Smooth muscle cell (in vitro differentiated cells): Measurements from ENCODE around the gene PDE4D. TPM values are rescaled to one million over a fixed set of nuclear protein-coding genes. Genes with fewer than 3 reads are reported as not detected.

Experiments used
- DNase-seq: peaks from one replicate; lab custom pipeline; 2025; ENCODE audit not compliant: unreplicated experiment; lab: John Stamatoyannopoulos, UW
- H2AFZ ChIP-seq: fragments of 200-600 bp; sonication (generic); 2 replicates; pipeline ENCODE4 v1.6.0; 2016; ENCODE audit warnings: antibody characterized with exemption, low read depth, mild to moderate bottlenecking
- H3F3A ChIP-seq: fragments of 200-600 bp; sonication (generic); 2 replicates; pipeline ENCODE4 v1.6.0; 2017; ENCODE audit warnings: antibody characterized with exemption, low read depth
- H3K27ac ChIP-seq: fragments of 200-600 bp; sonication (generic); 2 replicates; pipeline ENCODE4 v1.5.1; 2016; ENCODE audit warnings: low read depth, mild to moderate bottlenecking
- H3K27me3 ChIP-seq: fragments of 200-600 bp; sonication (generic); 2 replicates; pipeline ENCODE4 v1.6.1; 2016; ENCODE audit warnings: low read depth, mild to moderate bottlenecking
- H3K36me3 ChIP-seq: fragments of 200-600 bp; sonication (generic); 2 replicates; pipeline ENCODE4 v1.5.1; 2016; ENCODE audit warnings: low read depth
- H3K4me1 ChIP-seq: fragments of 200-600 bp; sonication (generic); 2 replicates; pipeline ENCODE4 v1.5.1; 2016; ENCODE audit warnings: low read depth
- H3K4me2 ChIP-seq: fragments of 200-600 bp; sonication (generic); 2 replicates; pipeline ENCODE4 v1.6.0; 2016; ENCODE audit warnings: mild to moderate bottlenecking
- H3K4me3 ChIP-seq: fragments of 200-600 bp; sonication (generic); 2 replicates; pipeline ENCODE4 v1.5.1; 2016; ENCODE audit warnings: mild to moderate bottlenecking
- H3K79me2 ChIP-seq: fragments of 200-600 bp; sonication (generic); 2 replicates; pipeline ENCODE4 v1.6.0; 2016; ENCODE audit warnings: low read depth, mild to moderate bottlenecking
- H3K9ac ChIP-seq: fragments of 200-600 bp; sonication (generic); 2 replicates; pipeline ENCODE4 v1.6.0; 2016; ENCODE audit warnings: low read depth
- H3K9me3 ChIP-seq: fragments of 200-600 bp; sonication (generic); replicated peaks from 2 replicates; pipeline ENCODE4 v1.5.1; 2016; ENCODE audit warnings: low read depth
- H4K20me1 ChIP-seq: fragments of 200-600 bp; sonication (generic); 2 replicates; pipeline ENCODE4 v1.6.0; 2016; ENCODE audit warnings: low read depth
- CTCF ChIP-seq: fragments of 200-600 bp; sonication (generic); IDR thresholded peaks from 2 replicates; pipeline ENCODE4 v1.5.1; 2017; ENCODE audit warnings: borderline replicate concordance, mild to moderate bottlenecking, antibody characterized with exemption; ENCODE audit not compliant: insufficient read depth, poor library complexity, severe bottlenecking
- WGBS: methylation state at CpG from one replicate; pipeline ENCODE4 v1.1.7; 2016; ENCODE audit warnings: low lambda C conversion rate; 5-methylcytosine and 5-hydroxymethylcytosine counted together
- polyA plus RNA-seq: library from polyadenylated mRNA; unstranded; fragments of >200 nt; fragmentation: Nextera tagmentation; extraction: Ambion mirVana; gene quantifications from 2 replicates; pipeline ENCODE4 v1.2.1, GENCODE V29; 2016
- total RNA-seq: library from RNA; depleted of rRNA; stranded (reverse); fragments of >200 nt; gene quantifications from 2 replicates; pipeline ENCODE4 v1.2.3, GENCODE V29; 2014

The PDE4D gene
- total and polyA plus RNA-seq, 2 experiments from 2014 or later, result 16.4 to 61.0 TPM

GRCh38 chr5:59569158-59569557, 324.4 kb downstream of the PDE4D start:
- WGBS, result 72% methylated on average over 4 of the region's 4 CpGs
- no peaks in the 10 kb centered on the region for H3K36me3 ChIP-seq
- H3K27ac ChIP-seq, result no peak overlapping the region
- peaks cover 44% of the 10 kb centered on the region for H4K20me1 ChIP-seq
- no peak for TF ChIP-seq CTCF
- no peaks in the 10 kb centered on the region for H3F3A ChIP-seq
- H3K4me3 ChIP-seq, result no peak overlapping the region
- H3K27me3 ChIP-seq, result no peaks in the 10 kb centered on the region
- H2AFZ ChIP-seq, result no peak overlapping the region
- no peak for DNase-seq
- H3K79me2 ChIP-seq, result no peaks in the 10 kb centered on the region
- H3K9me3 ChIP-seq, result no peaks in the 10 kb centered on the region
- H3K9ac ChIP-seq, result no peak overlapping the region
- peaks cover 17% of the 10 kb centered on the region for H3K4me1 ChIP-seq
- H3K4me2 ChIP-seq, result no peak overlapping the region

GRCh38 chr5:59568161-59568560, 325.4 kb downstream of the PDE4D start:
- Histone ChIP-seq H3K4me1 (peaks cover 17% of the 10 kb centered on the region), H3F3A (no peaks in the 10 kb centered on the region), H3K27me3 (no peaks in the 10 kb centered on the region), H3K27ac (no peak overlapping the region), H3K4me3 (no peak overlapping the region), H3K9me3 (no peaks in the 10 kb centered on the region), H3K9ac (no peak overlapping the region), H4K20me1 (peaks cover 50% of the 10 kb centered on the region), H3K79me2 (no peaks in the 10 kb centered on the region), H3K4me2 (no peak overlapping the region), H2AFZ (no peak overlapping the region), H3K36me3 (no peaks in the 10 kb centered on the region)
- no peak for DNase-seq
- TF ChIP-seq CTCF, result no peak
- 89% methylated on average over 2 of the region's 2 CpGs for WGBS

- DNase-seq, result no peak
- Histone ChIP-seq H3F3A (no peaks in the 10 kb centered on the region), H3K9me3 (no peaks in the 10 kb centered on the region), H3K9ac (no peak overlapping the region), H3K4me1 (peaks cover 29% of the 10 kb centered on the region), H3K27me3 (no peaks in the 10 kb centered on the region), H3K79me2 (no peaks in the 10 kb centered on the region), H3K36me3 (no peaks in the 10 kb centered on the region), H2AFZ (no peak overlapping the region), H3K4me2 (no peak overlapping the region), H3K27ac (no peak overlapping the region), H3K4me3 (no peak overlapping the region), H4K20me1 (peaks cover 58% of the 10 kb centered on the region)
- 98% methylated on average over 2 of the region's 2 CpGs for WGBS
- TF ChIP-seq CTCF, result no peak
These were observed 328.0 kb downstream of the PDE4D start for GRCh38 chr5:59565551-59565950.

GRCh38 chr5:59564895-59565294, 328.6 kb downstream of the PDE4D start:
- no peak for DNase-seq
- H3K27me3 ChIP-seq, result no peaks in the 10 kb centered on the region
- H3F3A ChIP-seq, result no peaks in the 10 kb centered on the region
- TF ChIP-seq CTCF, result no peak
- H3K4me2 ChIP-seq, result no peak overlapping the region
- H4K20me1 ChIP-seq, result peaks cover 52% of the 10 kb centered on the region
- H3K36me3 ChIP-seq, result no peaks in the 10 kb centered on the region
- no peaks in the 10 kb centered on the region for H3K79me2 ChIP-seq
- WGBS, result 100% methylated on average over 1 of the region's 1 CpG
- H3K27ac ChIP-seq, result no peak overlapping the region
- H3K9ac ChIP-seq, result no peak overlapping the region
- no peaks in the 10 kb centered on the region for H3K9me3 ChIP-seq
- no peak overlapping the region for H2AFZ ChIP-seq
- H3K4me3 ChIP-seq, result no peak overlapping the region
- peaks cover 24% of the 10 kb centered on the region for H3K4me1 ChIP-seq
